OCI-LY7 (cell line): Measurements from ENCODE around the gene CLMN. TPM values are rescaled to one million over a fixed set of nuclear protein-coding genes. Genes with fewer than 3 reads are reported as not detected.

Experiments used
- BruUV-seq: library from RNA; stranded (reverse); fragments of 400-500 nt; replicated peaks from 2 replicates; lab custom pipeline; 2021; lab: Mats Ljungman, UMichigan
- CTCF ChIA-PET: fragments of 300-600 bp; sonication (Branson Sonifier 250); formaldehyde crosslinking; loops from one replicate; lab custom pipeline; 2022; ENCODE audit warnings: antibody characterized with exemption; ENCODE audit not compliant: unreplicated experiment; lab: Charles Lee
- POLR2A ChIA-PET: fragments of 300-600 bp; sonication (Branson Sonifier 250); formaldehyde crosslinking; loops from one replicate; lab custom pipeline; 2022; ENCODE audit warnings: antibody characterized with exemption; lab: Charles Lee
- DNase-seq: peaks from one replicate; pipeline ENCODE4 v3.0.0-alpha.2; 2015; ENCODE audit warnings: low spot score
- H2AFZ ChIP-seq: fragments of 200-600 bp; sonication (generic), shearing (Covaris generic); 2 replicates; pipeline ENCODE4 v1.6.1; 2014; ENCODE audit warnings: mild to moderate bottlenecking, antibody characterized with exemption, low read length, moderate library complexity
- H3K27ac ChIP-seq: fragments of 200-600 bp; sonication (generic); 2 replicates; pipeline ENCODE4 v1.5.1; 2014; ENCODE audit warnings: mixed run types, low read depth, mild to moderate bottlenecking, moderate library complexity, low read length, inconsistent platforms; ENCODE audit not compliant: poor library complexity, severe bottlenecking
- H3K36me3 ChIP-seq: fragments of 200-600 bp; sonication (generic); 2 replicates; pipeline ENCODE4 v1.6.1; 2014; ENCODE audit warnings: mild to moderate bottlenecking, antibody characterized with exemption, low read length, moderate library complexity, mixed read lengths; ENCODE audit not compliant: insufficient read depth
- H3K4me1 ChIP-seq: fragments of 200-600 bp; sonication (generic); 2 replicates; pipeline ENCODE4 v1.5.1; 2014; ENCODE audit warnings: mild to moderate bottlenecking, low read length; ENCODE audit not compliant: insufficient read depth, poor library complexity, severe bottlenecking
- H3K4me2 ChIP-seq: fragments of 200-600 bp; sonication (generic); 2 replicates; pipeline ENCODE4 v1.6.1; 2014; ENCODE audit warnings: mild to moderate bottlenecking, low read length
- H3K4me3 ChIP-seq: fragments of 200-600 bp; sonication (generic); 2 replicates; pipeline ENCODE4 v1.5.1; 2014; ENCODE audit warnings: mild to moderate bottlenecking, low read depth, low read length; ENCODE audit not compliant: poor library complexity, severe bottlenecking
- H3K79me2 ChIP-seq: fragments of 200-600 bp; sonication (generic); 2 replicates; pipeline ENCODE4 v1.6.1; 2016; ENCODE audit warnings: low read depth, mild to moderate bottlenecking, low read length, moderate library complexity, mixed read lengths; ENCODE audit not compliant: insufficient read depth
- H3K9me2 ChIP-seq: fragments of 200-600 bp; sonication (generic); 2 replicates; pipeline ENCODE4 v1.6.1; 2016; ENCODE audit warnings: mild to moderate bottlenecking, low read length, mixed read lengths; ENCODE audit not compliant: insufficient read depth
- H3K9me3 ChIP-seq: fragments of 200-600 bp; sonication (generic); 2 replicates; pipeline ENCODE4 v1.6.1; 2014; ENCODE audit warnings: mild to moderate bottlenecking, mixed run types, low read length, mixed read lengths
- H4K20me1 ChIP-seq: fragments of 200-600 bp; sonication (generic); 2 replicates; pipeline ENCODE4 v1.6.1; 2014; ENCODE audit warnings: mild to moderate bottlenecking, antibody characterized with exemption, low read length, moderate library complexity, mixed read lengths; ENCODE audit not compliant: insufficient read depth
- CTCF ChIP-seq: fragments of 200-600 bp; sonication (generic); conservative IDR thresholded peaks from 2 replicates; pipeline ENCODE4 v1.5.1; 2014; ENCODE audit warnings: mild to moderate bottlenecking, antibody characterized with exemption, low read length, moderate library complexity, mixed read lengths
- EZH2phosphoT487 ChIP-seq: fragments of 200-600 bp; sonication (generic); IDR thresholded peaks from 2 replicates; pipeline ENCODE4 v1.6.1; 2018; ENCODE audit warnings: low read depth, borderline replicate concordance, mild to moderate bottlenecking, mixed run types, antibody characterized with exemption, low read length, moderate library complexity, mixed read lengths
- intact Hi-C: fragments of 100-400 bp; cut with micrococcal nuclease; formaldehyde crosslinking; loops from one replicate; pipeline ENCODE4 v1.10.0; 2022; ENCODE audit not compliant: unreplicated experiment
- total RNA-seq, 2 experiments: library from RNA; depleted of rRNA in 1 of 2; stranded (reverse); fragments of >200 nt in 1 of 2; shearing (Covaris generic) in 1 of 2; gene quantifications; 2 replicates each; pipeline ENCODE4 v1.2.3, GENCODE V29; 2014 to 2022

The CLMN gene
- total RNA-seq, 2 experiments from 2014 or later = 6.8 to 12.0 TPM

GRCh38 chr14:95296966-95297365, 22.7 kb downstream of the CLMN start:
- Histone ChIP-seq H3K36me3 (no peaks in the 10 kb centered on the region), H2AFZ (no peak overlapping the region; the same call in 1 of the 2 replicates), H3K79me2 (no peaks in the 10 kb centered on the region), H3K9me3 (peaks cover 8% of the 10 kb centered on the region; the same call in 1 of the 2 replicates), H3K4me1 (peaks cover 55% of the 10 kb centered on the region), H3K9me2 (no peaks in the 10 kb centered on the region), H4K20me1 (peaks cover 6% of the 10 kb centered on the region; the same call in 1 of the 2 replicates), H3K4me3 (peak overlapping the region; percentile 19), H3K4me2 (peak overlapping the region; percentile 65), H3K27ac (peak overlapping the region; percentile 71)
- ChIA-PET POLR2A (interaction anchor here (0.7 to 1.7 kb wide), 4 partner anchors 30 to 43 kb away, joined by 3 to 4 read pairs (median 4); no protein-coding TSS in a partner anchor), CTCF (no interaction called here)
- BruUV-seq = no TSS peak
- DNase-seq = no peak
- intact Hi-C loops = no loop called here
- TF ChIP-seq CTCF (no peak), EZH2phosphoT487 (no peak)

GRCh38 chr14:95295600-95296376, 23.9 kb downstream of the CLMN start:
- Histone ChIP-seq H3K36me3 (no peaks in the 10 kb centered on the region), H3K4me3 (no peak overlapping the region), H3K79me2 (no peaks in the 10 kb centered on the region), H3K27ac (no peak overlapping the region), H3K9me2 (no peaks in the 10 kb centered on the region), H3K4me1 (peaks cover 59% of the 10 kb centered on the region), H4K20me1 (peaks cover 6% of the 10 kb centered on the region; the same call in 1 of the 2 replicates), H2AFZ (no peak overlapping the region), H3K9me3 (peaks cover 8% of the 10 kb centered on the region; the same call in 1 of the 2 replicates), H3K4me2 (no peak overlapping the region)
- CTCF ChIA-PET = no interaction called here
- intact Hi-C loops = no loop called here
- POLR2A ChIA-PET = interaction anchor here (0.6 to 1.3 kb wide), 2 partner anchors 27 to 31 kb away, joined by 3 to 4 read pairs; no protein-coding TSS in a partner anchor
- TF ChIP-seq EZH2phosphoT487 (no peak), CTCF (no peak)
- no TSS peak for BruUV-seq
- no peak for DNase-seq
